OCI-LY1 (cell line): ENCODE data around the gene CHST11.

ENCODE experiments used
- H2AFZ ChIP-seq: fragments of 200-600 bp; sonication (generic), shearing (Covaris generic); 2 replicates; pipeline ENCODE4 v1.6.0; 2014; ENCODE audit warnings: antibody characterized with exemption, mild to moderate bottlenecking, low read length
- H3F3A ChIP-seq: fragments of 200-600 bp; sonication (generic), shearing (Covaris generic); 2 replicates; pipeline ENCODE4 v1.6.0; 2014; ENCODE audit warnings: mild to moderate bottlenecking, antibody characterized with exemption, low read length, moderate library complexity; ENCODE audit not compliant: insufficient read depth
- H3K27ac ChIP-seq: fragments of 200-600 bp; sonication (generic); 2 replicates; pipeline ENCODE4 v1.5.1; 2014; ENCODE audit warnings: low read length, mixed run types, mild to moderate bottlenecking, low read depth; ENCODE audit not compliant: poor library complexity, severe bottlenecking
- H3K27me3 ChIP-seq: fragments of 200-600 bp; sonication (generic); 2 replicates; pipeline ENCODE4 v1.6.0; 2014; ENCODE audit warnings: antibody characterized with exemption, mild to moderate bottlenecking, low read length, moderate library complexity; ENCODE audit not compliant: insufficient read depth
- H3K36me3 ChIP-seq: fragments of 200-600 bp; sonication (generic); 2 replicates; pipeline ENCODE4 v1.6.1; 2014; ENCODE audit warnings: mild to moderate bottlenecking, antibody characterized with exemption, low read length, moderate library complexity, mixed read lengths; ENCODE audit not compliant: insufficient read depth
- H3K4me1 ChIP-seq: fragments of 200-600 bp; sonication (generic); 2 replicates; pipeline ENCODE4 v1.5.1; 2014; ENCODE audit warnings: mild to moderate bottlenecking, low read length, moderate library complexity; ENCODE audit not compliant: insufficient read depth, severe bottlenecking
- H3K4me2 ChIP-seq: fragments of 200-600 bp; sonication (generic), shearing (Covaris generic); 2 replicates; pipeline ENCODE4 v1.6.1; 2014; ENCODE audit warnings: low read length
- H3K4me3 ChIP-seq: fragments of 200-600 bp; sonication (generic); 2 replicates; pipeline ENCODE4 v1.5.1; 2014; ENCODE audit warnings: low read length, low read depth, mild to moderate bottlenecking, mixed read lengths; ENCODE audit not compliant: poor library complexity, severe bottlenecking
- H3K79me2 ChIP-seq: fragments of 200-600 bp; shearing (Covaris generic); 2 replicates; pipeline ENCODE4 v1.6.1; 2016; ENCODE audit warnings: mixed run types, low read length, mixed read lengths; ENCODE audit not compliant: insufficient read depth
- H3K9ac ChIP-seq: fragments of 200-600 bp; sonication (generic), shearing (Covaris generic); 2 replicates; pipeline ENCODE4 v1.6.1; 2014; ENCODE audit warnings: mild to moderate bottlenecking, low read length, mixed read lengths
- H3K9me2 ChIP-seq: fragments of 200-600 bp; sonication (generic), shearing (Covaris generic); 2 replicates; pipeline ENCODE4 v1.6.1; 2014; ENCODE audit warnings: low read depth, mild to moderate bottlenecking, low read length, mixed read lengths
- H3K9me3 ChIP-seq: fragments of 200-600 bp; shearing (Covaris generic); 2 replicates; pipeline ENCODE4 v1.6.1; 2014; ENCODE audit warnings: low read length, mixed read lengths
- H4K20me1 ChIP-seq: fragments of 200-600 bp; sonication (generic), shearing (Covaris generic); 2 replicates; pipeline ENCODE4 v1.6.0; 2016; ENCODE audit warnings: mild to moderate bottlenecking, low read length; ENCODE audit not compliant: insufficient read depth
- CTCF ChIP-seq: fragments of 200-600 bp; sonication (generic), shearing (Covaris generic); IDR thresholded peaks from 2 replicates; pipeline ENCODE4 v1.5.1; 2017; ENCODE audit warnings: mild to moderate bottlenecking, antibody characterized with exemption, low read length, moderate library complexity, mixed read lengths
- EZH2 ChIP-seq: fragments of 200-600 bp; sonication (generic), shearing (Covaris generic); IDR thresholded peaks from 2 replicates; pipeline ENCODE4 v1.8.0; 2017; ENCODE audit warnings: borderline replicate concordance, mixed run types, mild to moderate bottlenecking, antibody characterized with exemption, low read length, moderate library complexity, mixed read lengths

The CHST11 gene

DNA sequence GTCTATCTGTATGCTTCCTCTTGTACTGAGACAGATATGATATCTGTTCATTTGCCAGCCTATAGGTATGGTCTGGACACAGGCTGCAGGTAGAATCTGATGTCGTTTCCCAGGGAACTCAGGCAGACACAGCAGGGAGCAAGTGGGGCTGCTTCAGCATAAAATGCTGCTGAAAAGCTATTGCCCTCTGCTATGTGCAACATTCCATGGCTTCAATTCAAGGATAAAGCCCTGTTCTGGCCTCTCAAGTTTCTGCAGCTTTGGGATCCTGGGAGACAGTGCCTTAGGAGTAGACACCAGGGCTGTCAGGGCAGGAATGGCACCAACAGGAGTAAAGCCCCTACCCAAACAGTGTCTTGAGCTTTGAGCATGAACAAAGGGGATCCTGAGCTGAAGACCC lies 327.8 kb downstream of the CHST11 start:
- H3K4me3 ChIP-seq = no peak overlapping the region
- H3F3A ChIP-seq = no peaks in the 10 kb centered on the region
- H3K9me2 ChIP-seq = no peaks in the 10 kb centered on the region
- no peaks in the 10 kb centered on the region for H3K4me1 ChIP-seq
- no peaks in the 10 kb centered on the region for H3K27me3 ChIP-seq
- no peaks in the 10 kb centered on the region for H3K9me3 ChIP-seq
- TF ChIP-seq CTCF (no peak), EZH2 (no peak)
- no peaks in the 10 kb centered on the region for H3K36me3 ChIP-seq
- H3K79me2 ChIP-seq = no peaks in the 10 kb centered on the region
- no peak overlapping the region for H3K9ac ChIP-seq
- H3K4me2 ChIP-seq = no peak overlapping the region
- H2AFZ ChIP-seq = no peak overlapping the region
- H3K27ac ChIP-seq = no peak overlapping the region
- H4K20me1 ChIP-seq = no peaks in the 10 kb centered on the region

GRCh38 chr12:104785886-104786285 lies 329.1 kb downstream of the CHST11 start:
- Histone ChIP-seq H3K9me2 (no peaks in the 10 kb centered on the region), H3F3A (no peaks in the 10 kb centered on the region), H4K20me1 (no peaks in the 10 kb centered on the region), H3K9ac (no peak overlapping the region), H3K27ac (no peak overlapping the region), H3K4me2 (no peak overlapping the region), H3K36me3 (no peaks in the 10 kb centered on the region), H3K9me3 (no peaks in the 10 kb centered on the region), H3K4me1 (peaks cover 6% of the 10 kb centered on the region), H3K79me2 (no peaks in the 10 kb centered on the region), H3K27me3 (no peaks in the 10 kb centered on the region), H3K4me3 (no peak overlapping the region), H2AFZ (no peak overlapping the region)
- TF ChIP-seq EZH2 = no peak
- TF ChIP-seq CTCF = no peak

- no peak overlapping the region for H3K9ac ChIP-seq
- no peaks in the 10 kb centered on the region for H4K20me1 ChIP-seq
- H3F3A ChIP-seq = no peaks in the 10 kb centered on the region
- H3K79me2 ChIP-seq = no peaks in the 10 kb centered on the region
- H3K4me2 ChIP-seq = no peak overlapping the region
- no peak overlapping the region for H2AFZ ChIP-seq
- H3K4me3 ChIP-seq = no peak overlapping the region
- H3K9me2 ChIP-seq = no peaks in the 10 kb centered on the region
- H3K9me3 ChIP-seq = no peaks in the 10 kb centered on the region
- H3K27me3 ChIP-seq = no peaks in the 10 kb centered on the region
- no peak overlapping the region for H3K27ac ChIP-seq
- TF ChIP-seq CTCF (no peak), EZH2 (no peak)
- H3K36me3 ChIP-seq = no peaks in the 10 kb centered on the region
- peaks cover 6% of the 10 kb centered on the region for H3K4me1 ChIP-seq
Observed at GRCh38 chr12:104786352-104786751, 329.6 kb downstream of the CHST11 start.
